KG1 (cell line): ENCODE results near the gene MDH1.

Experiments
- DNase-seq: peaks from one replicate; lab custom pipeline; 2025; lab: John Stamatoyannopoulos, UW

Gene MDH1

GRCh38 chr2:63639344-63639743 is 50.6 kb downstream of the MDH1 start:
- no peak for DNase-seq

- no peak for DNase-seq
Observed at GRCh38 chr2:63642946-63643345, 54.2 kb downstream of the MDH1 start.

- no peak for DNase-seq
Observed at GRCh38 chr2:63643486-63643885, 54.7 kb downstream of the MDH1 start.

- no peak for DNase-seq
Observed at GRCh38 chr2:63648632-63649031, 59.9 kb downstream of the MDH1 start.

GRCh38 chr2:63649829-63650228 is 61.1 kb downstream of the MDH1 start:
- DNase-seq, result no peak

- no peak for DNase-seq
Observed at GRCh38 chr2:63650756-63651155, 62.0 kb downstream of the MDH1 start.

- no peak for DNase-seq
Observed at GRCh38 chr2:63651356-63651755, 62.6 kb downstream of the MDH1 start.

- no peak for DNase-seq
Observed at GRCh38 chr2:63651861-63652651, 63.3 kb downstream of the MDH1 start.

GRCh38 chr2:63652652-63652985 is 63.9 kb downstream of the MDH1 start:
- no peak for DNase-seq

- DNase-seq, result no peak
Observed at GRCh38 chr2:63654959-63655358, 66.2 kb downstream of the MDH1 start.
